HEK293 (cell line): ENCODE data around the gene DZIP1L.

Experiments used
- KLF10 ChIP-seq: fragments of 450-650 bp; IDR thresholded peaks from 2 replicates; pipeline ENCODE4 v1.5.1; 2018; ENCODE audit warnings: missing biosample characterization, mild to moderate bottlenecking, missing genetic modification characterization
- TRIM28 ChIP-seq: IDR thresholded peaks from 2 replicates; pipeline ENCODE4 v1.6.1; 2011; ENCODE audit warnings: low read length, control low read depth, borderline replicate concordance
- ZBTB7A ChIP-seq: fragments of 450-650 bp; formaldehyde crosslinking; IDR thresholded peaks from 2 replicates; pipeline ENCODE4 v1.5.1; 2016; ENCODE audit warnings: low read depth, missing biosample characterization, missing genetic modification characterization
- ZFP37 ChIP-seq: fragments of 450-650 bp; formaldehyde crosslinking; IDR thresholded peaks from 2 replicates; pipeline ENCODE4 v1.5.1; 2016; ENCODE audit warnings: missing biosample characterization, missing genetic modification characterization
- TF ChIP-seq, protein P1 (sequence below): fragments of 450-650 bp; formaldehyde crosslinking; IDR thresholded peaks from 2 replicates; pipeline ENCODE4 v1.5.1; 2016; ENCODE audit warnings: missing biosample characterization, missing genetic modification characterization
- TF ChIP-seq, protein P2 (sequence below): fragments of 450-650 bp; formaldehyde crosslinking; IDR thresholded peaks from 2 replicates; pipeline ENCODE4 v1.5.1; 2017; ENCODE audit warnings: missing biosample characterization, missing genetic modification characterization
- TF ChIP-seq, protein P3 (sequence below): fragments of 450-650 bp; formaldehyde crosslinking; IDR thresholded peaks from 2 replicates; pipeline ENCODE4 v1.5.1; 2016; ENCODE audit warnings: missing biosample characterization, missing genetic modification characterization
- TF ChIP-seq, protein P4 (sequence below): fragments of 450-650 bp; formaldehyde crosslinking; IDR thresholded peaks from 2 replicates; pipeline ENCODE4 v1.5.1; 2017; ENCODE audit warnings: missing biosample characterization, missing genetic modification characterization

GRCh38 chr3:138132239-138132638 lies 16.8 kb upstream of the DZIP1L start, which contains the start of gene A4GNT:
- TF ChIP-seq ZFP37 (tag by site-specific recombination) (no peak), ZBTB7A (tag by site-specific recombination) (no peak), KLF10 (tag by site-specific recombination) (no peak), TRIM28 (no peak)
- TF ChIP-seq, protein P1, sequence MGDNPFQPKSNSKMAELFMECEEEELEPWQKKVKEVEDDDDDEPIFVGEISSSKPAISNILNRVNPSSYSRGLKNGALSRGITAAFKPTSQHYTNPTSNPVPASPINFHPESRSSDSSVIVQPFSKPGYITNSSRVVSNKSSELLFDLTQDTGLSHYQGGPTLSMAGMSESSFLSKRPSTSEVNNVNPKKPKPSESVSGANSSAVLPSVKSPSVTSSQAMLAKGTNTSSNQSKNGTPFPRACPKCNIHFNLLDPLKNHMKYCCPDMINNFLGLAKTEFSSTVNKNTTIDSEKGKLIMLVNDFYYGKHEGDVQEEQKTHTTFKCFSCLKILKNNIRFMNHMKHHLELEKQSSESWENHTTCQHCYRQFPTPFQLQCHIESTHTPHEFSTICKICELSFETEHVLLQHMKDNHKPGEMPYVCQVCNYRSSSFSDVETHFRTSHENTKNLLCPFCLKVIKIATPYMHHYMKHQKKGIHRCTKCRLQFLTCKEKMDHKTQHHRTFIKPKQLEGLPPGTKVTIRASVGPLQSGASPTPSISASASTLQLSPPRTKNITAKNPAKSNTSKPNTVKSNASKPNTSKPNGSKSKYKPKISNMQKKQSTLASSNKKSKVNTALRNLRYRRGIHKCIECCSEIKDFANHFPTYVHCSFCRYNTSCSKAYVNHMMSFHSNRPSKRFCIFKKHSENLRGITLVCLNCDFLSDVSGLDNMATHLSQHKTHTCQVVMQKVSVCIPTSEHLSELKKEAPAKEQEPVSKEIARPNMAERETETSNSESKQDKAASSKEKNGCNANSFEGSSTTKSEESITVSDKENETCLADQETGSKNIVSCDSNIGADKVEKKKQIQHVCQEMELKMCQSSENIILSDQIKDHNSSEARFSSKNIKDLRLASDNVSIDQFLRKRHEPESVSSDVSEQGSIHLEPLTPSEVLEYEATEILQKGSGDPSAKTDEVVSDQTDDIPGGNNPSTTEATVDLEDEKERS = no peak
- TF ChIP-seq, protein P2, sequence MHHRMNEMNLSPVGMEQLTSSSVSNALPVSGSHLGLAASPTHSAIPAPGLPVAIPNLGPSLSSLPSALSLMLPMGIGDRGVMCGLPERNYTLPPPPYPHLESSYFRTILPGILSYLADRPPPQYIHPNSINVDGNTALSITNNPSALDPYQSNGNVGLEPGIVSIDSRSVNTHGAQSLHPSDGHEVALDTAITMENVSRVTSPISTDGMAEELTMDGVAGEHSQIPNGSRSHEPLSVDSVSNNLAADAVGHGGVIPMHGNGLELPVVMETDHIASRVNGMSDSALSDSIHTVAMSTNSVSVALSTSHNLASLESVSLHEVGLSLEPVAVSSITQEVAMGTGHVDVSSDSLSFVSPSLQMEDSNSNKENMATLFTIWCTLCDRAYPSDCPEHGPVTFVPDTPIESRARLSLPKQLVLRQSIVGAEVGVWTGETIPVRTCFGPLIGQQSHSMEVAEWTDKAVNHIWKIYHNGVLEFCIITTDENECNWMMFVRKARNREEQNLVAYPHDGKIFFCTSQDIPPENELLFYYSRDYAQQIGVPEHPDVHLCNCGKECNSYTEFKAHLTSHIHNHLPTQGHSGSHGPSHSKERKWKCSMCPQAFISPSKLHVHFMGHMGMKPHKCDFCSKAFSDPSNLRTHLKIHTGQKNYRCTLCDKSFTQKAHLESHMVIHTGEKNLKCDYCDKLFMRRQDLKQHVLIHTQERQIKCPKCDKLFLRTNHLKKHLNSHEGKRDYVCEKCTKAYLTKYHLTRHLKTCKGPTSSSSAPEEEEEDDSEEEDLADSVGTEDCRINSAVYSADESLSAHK = no peak
- TF ChIP-seq, protein P3, sequence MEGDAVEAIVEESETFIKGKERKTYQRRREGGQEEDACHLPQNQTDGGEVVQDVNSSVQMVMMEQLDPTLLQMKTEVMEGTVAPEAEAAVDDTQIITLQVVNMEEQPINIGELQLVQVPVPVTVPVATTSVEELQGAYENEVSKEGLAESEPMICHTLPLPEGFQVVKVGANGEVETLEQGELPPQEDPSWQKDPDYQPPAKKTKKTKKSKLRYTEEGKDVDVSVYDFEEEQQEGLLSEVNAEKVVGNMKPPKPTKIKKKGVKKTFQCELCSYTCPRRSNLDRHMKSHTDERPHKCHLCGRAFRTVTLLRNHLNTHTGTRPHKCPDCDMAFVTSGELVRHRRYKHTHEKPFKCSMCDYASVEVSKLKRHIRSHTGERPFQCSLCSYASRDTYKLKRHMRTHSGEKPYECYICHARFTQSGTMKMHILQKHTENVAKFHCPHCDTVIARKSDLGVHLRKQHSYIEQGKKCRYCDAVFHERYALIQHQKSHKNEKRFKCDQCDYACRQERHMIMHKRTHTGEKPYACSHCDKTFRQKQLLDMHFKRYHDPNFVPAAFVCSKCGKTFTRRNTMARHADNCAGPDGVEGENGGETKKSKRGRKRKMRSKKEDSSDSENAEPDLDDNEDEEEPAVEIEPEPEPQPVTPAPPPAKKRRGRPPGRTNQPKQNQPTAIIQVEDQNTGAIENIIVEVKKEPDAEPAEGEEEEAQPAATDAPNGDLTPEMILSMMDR (tag by site-specific recombination) = no peak
- TF ChIP-seq, protein P4, sequence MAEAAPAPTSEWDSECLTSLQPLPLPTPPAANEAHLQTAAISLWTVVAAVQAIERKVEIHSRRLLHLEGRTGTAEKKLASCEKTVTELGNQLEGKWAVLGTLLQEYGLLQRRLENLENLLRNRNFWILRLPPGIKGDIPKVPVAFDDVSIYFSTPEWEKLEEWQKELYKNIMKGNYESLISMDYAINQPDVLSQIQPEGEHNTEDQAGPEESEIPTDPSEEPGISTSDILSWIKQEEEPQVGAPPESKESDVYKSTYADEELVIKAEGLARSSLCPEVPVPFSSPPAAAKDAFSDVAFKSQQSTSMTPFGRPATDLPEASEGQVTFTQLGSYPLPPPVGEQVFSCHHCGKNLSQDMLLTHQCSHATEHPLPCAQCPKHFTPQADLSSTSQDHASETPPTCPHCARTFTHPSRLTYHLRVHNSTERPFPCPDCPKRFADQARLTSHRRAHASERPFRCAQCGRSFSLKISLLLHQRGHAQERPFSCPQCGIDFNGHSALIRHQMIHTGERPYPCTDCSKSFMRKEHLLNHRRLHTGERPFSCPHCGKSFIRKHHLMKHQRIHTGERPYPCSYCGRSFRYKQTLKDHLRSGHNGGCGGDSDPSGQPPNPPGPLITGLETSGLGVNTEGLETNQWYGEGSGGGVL = no peak
